Activated CD8-positive, alpha-beta T cell treated with anti-CD3 and anti-CD28 coated beads, Interleukin-2, amount 10 ng/mL, durations not matched to agents 7 days and 5 days (primary cell): ENCODE measurements around the gene SHISAL2B. TPM values are rescaled to one million over a fixed set of nuclear protein-coding genes. Genes with fewer than 3 reads are reported as not detected.

Experiments used
- ATAC-seq: fragments of 150-1000 bp; cut with Tn5 transposase; one replicate; pipeline ENCODE4 v1.10.0; 2021; ENCODE audit warnings: moderate library complexity
- CTCF ChIA-PET: fragments of 350-600 bp; sonication (Branson Sonifier 250); formaldehyde crosslinking; loops from one replicate; lab custom pipeline; 2021; ENCODE audit warnings: antibody characterized with exemption; lab: Charles Lee
- POLR2A ChIA-PET: fragments of 350-600 bp; sonication (Branson Sonifier 250); formaldehyde crosslinking; loops from one replicate; lab custom pipeline; 2021; ENCODE audit warnings: antibody characterized with exemption; lab: Charles Lee
- DNase-seq: peaks from one replicate; pipeline ENCODE4 v3.0.0-alpha.2; 2020
- H3K27ac Mint-ChIP-seq: one replicate; pipeline ENCODE4 v1.8.0; 2021; ENCODE audit warnings: mild to moderate bottlenecking, mixed read lengths
- H3K27me3 Mint-ChIP-seq: one replicate; pipeline ENCODE4 v1.8.0; 2021; ENCODE audit warnings: low read depth, mixed read lengths
- H3K36me3 Mint-ChIP-seq: one replicate; pipeline ENCODE4 v1.8.0; 2021; ENCODE audit warnings: low read depth, mixed read lengths
- H3K4me1 Mint-ChIP-seq: one replicate; pipeline ENCODE4 v1.8.0; 2021; ENCODE audit warnings: low read depth, mixed read lengths
- H3K4me3 Mint-ChIP-seq: one replicate; pipeline ENCODE4 v1.8.0; 2021; ENCODE audit warnings: mild to moderate bottlenecking, mixed read lengths
- H3K9me3 Mint-ChIP-seq: one replicate; pipeline ENCODE4 v1.8.0; 2022; ENCODE audit warnings: mixed read lengths; ENCODE audit not compliant: insufficient read depth
- total RNA-seq, 2 experiments: library from RNA; stranded (reverse); gene quantifications; one replicate each; pipeline ENCODE4 v1.2.3, GENCODE V29; 2021

Gene SHISAL2B
- total RNA-seq, 2 experiments from 2014 or later, result not detected

DNA sequence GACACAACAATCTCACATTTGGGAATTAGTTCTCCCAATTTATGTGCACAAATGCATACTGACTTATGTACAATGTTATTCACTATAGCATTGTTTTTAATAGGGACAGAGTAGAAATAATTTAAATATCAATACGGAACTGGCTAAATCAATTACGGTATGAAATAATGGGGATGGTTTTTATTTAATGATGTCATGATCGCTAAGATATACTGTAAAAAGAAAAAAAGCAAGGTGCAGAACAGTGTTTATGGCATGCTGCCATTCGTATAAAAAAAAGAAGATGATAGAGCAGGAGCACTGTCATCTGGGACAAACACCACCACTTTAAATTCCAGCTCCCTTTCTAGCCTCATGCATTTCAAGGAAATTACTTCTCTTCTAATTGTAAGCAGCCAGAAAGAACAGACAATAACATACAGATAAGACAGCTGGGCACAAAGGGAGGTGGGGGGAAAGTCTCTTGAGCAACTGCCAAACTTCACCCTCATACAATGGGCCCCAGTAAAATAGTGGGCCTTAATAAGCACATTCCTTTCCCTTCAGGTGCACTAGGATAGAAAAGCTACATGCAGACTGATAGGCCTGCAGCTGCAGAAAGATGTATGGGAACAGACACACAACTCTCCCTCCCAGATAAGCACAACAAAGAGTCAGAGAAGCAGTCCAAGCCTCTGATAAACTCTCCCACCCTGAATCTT is 69.8 kb downstream of the SHISAL2B start:
- Mint-ChIP-seq H3K4me3 (no peak overlapping the region), H3K9me3 (no peaks in the 10 kb centered on the region), H3K27me3 (no peaks in the 10 kb centered on the region), H3K4me1 (no peaks in the 10 kb centered on the region), H3K27ac (no peak overlapping the region), H3K36me3 (peaks cover 9% of the 10 kb centered on the region)
- CTCF ChIA-PET, result no interaction called here
- POLR2A ChIA-PET, result no interaction called here
- ATAC-seq, result no peak
- no peak for DNase-seq

DNA sequence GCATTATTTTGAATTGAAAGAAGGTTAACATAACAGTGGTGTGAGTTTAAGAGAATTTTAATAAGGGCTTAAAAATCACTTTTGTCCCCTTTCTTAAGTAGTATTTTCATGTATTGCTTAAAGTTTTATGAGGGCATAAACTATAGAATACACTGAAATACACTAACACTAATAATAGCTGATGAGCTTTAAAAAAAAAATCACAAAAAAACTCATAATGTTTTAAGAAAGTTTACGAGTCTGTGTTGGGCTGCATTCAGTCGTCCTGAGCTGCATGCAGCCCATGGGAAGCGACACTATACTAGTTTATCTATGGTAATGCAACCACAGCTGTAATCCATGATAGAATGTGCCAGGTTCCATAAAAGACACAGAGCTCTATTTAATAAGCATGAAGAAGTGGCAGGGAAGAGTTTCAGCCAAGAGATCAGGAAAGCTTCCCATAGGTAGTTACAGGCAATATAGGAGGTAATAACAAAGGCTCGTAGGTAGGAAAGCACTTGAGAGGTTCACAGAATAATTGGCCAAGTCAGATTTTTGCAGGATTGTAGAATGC is 73.7 kb downstream of the SHISAL2B start:
- peaks cover 16% of the 10 kb centered on the region for H3K36me3 Mint-ChIP-seq
- ATAC-seq (no peak), DNase-seq (no peak)
- H3K4me1 Mint-ChIP-seq, result peaks cover 22% of the 10 kb centered on the region
- H3K27ac Mint-ChIP-seq, result no peak overlapping the region
- POLR2A ChIA-PET, result no interaction called here
- no peaks in the 10 kb centered on the region for H3K9me3 Mint-ChIP-seq
- H3K27me3 Mint-ChIP-seq, result no peaks in the 10 kb centered on the region
- CTCF ChIA-PET, result interaction anchor here (1.3 kb wide), 1 partner anchor 719 kb away, joined by 6 read pairs; no protein-coding TSS in a partner anchor
- H3K4me3 Mint-ChIP-seq, result no peak overlapping the region

DNA sequence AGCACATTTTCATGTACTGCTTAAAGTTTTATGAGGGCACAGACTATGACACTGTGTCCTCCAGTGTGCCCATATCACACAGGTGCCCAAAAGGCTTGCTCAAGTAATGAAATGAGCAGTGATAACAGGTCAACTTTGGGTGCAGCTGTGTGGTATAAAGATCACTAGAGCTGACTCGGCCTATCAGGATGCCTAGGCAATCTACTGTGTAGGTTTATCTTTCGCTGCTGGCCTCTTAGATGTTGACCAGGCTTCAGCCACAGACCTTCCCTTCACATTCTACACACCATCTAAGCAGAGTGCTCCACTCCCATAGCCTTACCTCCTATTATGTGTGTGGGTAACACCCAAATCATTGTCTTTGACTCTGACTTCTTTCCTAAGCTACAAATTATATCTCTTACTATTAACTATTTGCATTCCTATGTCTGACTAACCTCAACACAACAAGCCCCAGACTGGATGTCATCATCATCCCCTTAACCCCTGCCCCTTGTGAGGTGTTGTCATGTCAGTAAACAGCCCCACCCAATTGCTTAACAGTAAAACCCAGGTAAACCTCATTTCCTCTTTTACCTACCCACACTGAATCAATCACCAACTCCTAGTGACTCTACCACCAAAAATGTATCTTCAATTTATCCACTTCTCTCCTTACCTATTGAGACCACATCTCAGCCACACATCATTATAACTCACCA is 75.7 kb downstream of the SHISAL2B start:
- peak overlapping the region; percentile 47 for H3K27ac Mint-ChIP-seq
- DNase-seq (no peak), ATAC-seq (no peak)
- H3K36me3 Mint-ChIP-seq, result peaks cover 16% of the 10 kb centered on the region
- POLR2A ChIA-PET, result no interaction called here
- H3K9me3 Mint-ChIP-seq, result no peaks in the 10 kb centered on the region
- no peaks in the 10 kb centered on the region for H3K27me3 Mint-ChIP-seq
- CTCF ChIA-PET, result no interaction called here
- H3K4me3 Mint-ChIP-seq, result no peak overlapping the region
- H3K4me1 Mint-ChIP-seq, result peaks cover 33% of the 10 kb centered on the region

DNA sequence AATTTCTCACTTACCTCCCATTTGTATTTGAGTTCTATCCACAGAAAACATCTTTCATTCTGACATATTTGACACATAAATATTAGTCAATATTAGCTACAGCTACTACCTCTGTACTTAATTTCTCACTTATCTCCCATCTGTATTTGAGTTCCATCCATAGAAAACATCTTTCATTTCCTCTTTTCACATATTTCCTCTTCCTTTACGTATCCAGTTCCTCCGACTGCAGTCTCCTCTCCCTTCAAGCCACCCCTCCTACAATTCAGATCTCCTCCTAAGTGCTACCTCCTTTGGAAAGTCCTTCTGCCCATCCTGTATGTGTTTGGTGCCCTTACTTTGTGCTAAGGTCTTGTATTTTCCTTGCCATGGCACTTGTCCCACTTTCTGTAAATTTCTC is 76.6 kb downstream of the SHISAL2B start:
- DNase-seq (no peak), ATAC-seq (no peak)
- H3K9me3 Mint-ChIP-seq, result no peaks in the 10 kb centered on the region
- ChIA-PET CTCF (interaction anchor here (1.7 to 2.1 kb wide), 3 partner anchors 17 to 142 kb away, joined by 4 to 12 read pairs (median 6); no protein-coding TSS in a partner anchor), POLR2A (no interaction called here)
- no peak overlapping the region for H3K27ac Mint-ChIP-seq
- peaks cover 35% of the 10 kb centered on the region for H3K4me1 Mint-ChIP-seq
- no peaks in the 10 kb centered on the region for H3K27me3 Mint-ChIP-seq
- H3K36me3 Mint-ChIP-seq, result peaks cover 15% of the 10 kb centered on the region
- H3K4me3 Mint-ChIP-seq, result peak overlapping the region; percentile 90

Other genes with a start within 250 kb of the SHISAL2B start
- gene RGS7BP, start 184.5 kb upstream of the SHISAL2B start, total RNA-seq, result not detected
- gene SREK1IP1, start 78.2 kb downstream of the SHISAL2B start, total RNA-seq, result 10 to 100 TPM; 19.4 to 21.8 TPM
- gene CWC27, start 78.4 kb downstream of the SHISAL2B start, total RNA-seq, result 10 to 100 TPM; 23.2 to 23.7 TPM